ENCODE data around the gene ENOX2.
"Not testable (repeated sequence)": the region's sequence is repeated elsewhere in the genome, so short reads cannot be mapped to it uniquely, and the experiment has no call there.

The ENOX2 gene

DNA sequence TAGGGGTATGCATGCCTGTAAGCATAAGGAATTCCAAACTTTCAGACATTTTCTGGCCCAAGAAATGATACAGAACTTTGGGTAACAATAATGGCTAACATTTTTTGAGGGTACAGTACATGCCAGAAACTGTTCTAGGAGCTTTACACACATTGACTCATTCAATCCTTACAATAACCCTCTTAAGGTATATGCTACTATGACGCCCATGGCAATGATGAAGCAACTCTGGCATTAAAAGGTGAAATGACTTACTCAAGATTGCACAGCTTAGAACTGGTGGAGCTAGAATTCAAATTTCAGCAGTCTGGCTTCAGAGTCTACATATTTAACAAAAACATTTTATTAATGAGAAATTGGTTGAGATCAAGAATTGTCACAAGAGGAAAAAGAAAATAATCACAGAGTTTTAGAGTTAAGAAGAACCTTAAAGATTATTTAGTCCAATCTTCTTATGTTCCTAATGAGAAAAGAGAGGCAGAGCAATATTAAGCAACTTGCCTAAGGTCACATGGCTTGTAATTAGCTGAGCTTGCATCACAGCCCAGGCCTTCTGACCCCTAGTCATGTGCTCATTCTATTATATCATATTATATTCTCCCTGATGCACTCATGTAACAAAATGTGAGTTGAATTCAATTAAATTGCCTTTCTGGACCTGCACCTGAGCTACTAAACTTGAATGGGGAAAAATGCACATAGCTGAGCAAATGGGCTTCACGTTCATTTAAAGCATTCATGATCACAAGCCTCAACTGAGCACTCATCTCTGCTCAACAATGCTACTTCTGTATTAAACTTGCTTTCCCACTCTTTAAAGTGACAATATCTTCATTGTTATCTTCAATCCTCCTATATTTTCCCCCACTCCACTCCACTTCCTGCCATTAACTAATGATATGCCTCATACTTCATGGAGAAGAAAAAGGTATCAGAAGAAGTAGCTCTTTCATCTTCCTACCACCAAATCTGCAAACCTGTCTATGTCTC, 73.2 kb downstream of the ENOX2 start:
- DNase-seq (ENCODE audit: low read depth, low spot score) = peak; percentile 43
- peak overlapping the region; percentile 88 for H3K27ac ChIP-seq

GRCh38 chrX:130828641-130829040, 74.4 kb downstream of the ENOX2 start:
- H3K27ac ChIP-seq = peak overlapping the region; percentile 88

GRCh38 chrX:130827648-130828047, 75.4 kb downstream of the ENOX2 start:
- DNase-seq (ENCODE audit: low read depth, low spot score) = no peak
- H3K27ac ChIP-seq = no peak overlapping the region

More at GRCh38 chrX:130828641-130829040, 74.4 kb downstream of the ENOX2 start:
- no peak for DNase-seq (ENCODE audit: low read depth, low spot score)

GRCh38 chrX:130826249-130826648, 76.8 kb downstream of the ENOX2 start:
- no peak for DNase-seq (ENCODE audit: low read depth, low spot score)
- no peak overlapping the region for H3K27ac ChIP-seq

GRCh38 chrX:130825525-130825924, 77.5 kb downstream of the ENOX2 start:
- no peak for DNase-seq (ENCODE audit: low read depth, low spot score)
- no peak overlapping the region for H3K27ac ChIP-seq

GRCh38 chrX:130819367-130819766, 83.6 kb downstream of the ENOX2 start:
- not testable (repeated sequence) for DNase-seq (ENCODE audit: low read depth, low spot score); H3K27ac ChIP-seq

- not testable (repeated sequence) for H3K27ac ChIP-seq; DNase-seq (ENCODE audit: low read depth, low spot score)
Observed at GRCh38 chrX:130813932-130814331, 89.1 kb downstream of the ENOX2 start.

DNA sequence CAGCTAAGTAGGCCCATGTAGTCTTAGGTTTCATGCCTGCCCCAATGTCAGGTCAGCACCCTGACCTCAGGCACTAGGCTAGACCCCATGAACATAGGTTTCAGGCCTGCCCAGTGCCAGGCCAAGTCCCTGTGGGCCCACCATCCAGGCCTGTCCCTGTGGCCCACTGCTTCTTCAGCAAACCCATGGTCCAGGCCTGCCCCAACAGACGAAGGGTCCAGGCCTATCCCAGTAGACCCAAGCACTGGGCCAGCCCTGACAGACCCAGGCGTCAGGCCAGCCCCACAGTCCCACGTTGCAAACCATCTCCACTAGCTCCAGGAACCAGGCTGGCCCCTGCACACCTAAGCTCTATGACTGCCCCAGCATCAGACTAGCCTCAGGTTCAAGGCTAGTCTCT, 92.4 kb downstream of the ENOX2 start:
- H3K27ac ChIP-seq = no peak overlapping the region

GRCh38 chrX:130805903-130806302, 97.1 kb downstream of the ENOX2 start:
- H3K27ac ChIP-seq = peak overlapping the region; percentile 10
- peak; percentile 5 for DNase-seq (ENCODE audit: low read depth, low spot score)

More for the DNA sequence above, 92.4 kb downstream of the ENOX2 start:
- DNase-seq (ENCODE audit: low read depth, low spot score) = no peak

- no peak for DNase-seq (ENCODE audit: low read depth, low spot score)
- no peak overlapping the region for H3K27ac ChIP-seq
Observed at GRCh38 chrX:130803537-130803936, 99.5 kb downstream of the ENOX2 start.

DNA sequence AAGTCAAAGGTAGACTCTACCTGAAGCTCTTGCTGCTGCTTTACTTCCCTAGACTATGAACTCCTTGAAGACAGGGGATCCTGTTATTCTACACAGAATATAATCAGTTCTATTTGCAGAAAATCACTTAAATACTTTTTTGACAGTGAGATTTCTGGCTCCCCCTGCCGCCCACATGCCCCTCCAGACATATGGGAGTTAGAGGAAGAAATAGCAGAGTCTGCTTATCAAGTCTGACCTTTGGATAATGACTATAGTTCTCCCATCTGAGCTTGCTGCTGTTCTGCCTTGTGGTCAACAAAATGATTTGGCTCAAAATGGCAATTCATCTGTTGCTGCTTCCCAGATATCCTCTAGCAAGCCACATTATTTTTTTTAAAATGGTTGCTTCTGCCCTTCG, 101.1 kb downstream of the ENOX2 start:
- H3K27ac ChIP-seq = no peak overlapping the region
- no peak for DNase-seq (ENCODE audit: low read depth, low spot score)

DNA sequence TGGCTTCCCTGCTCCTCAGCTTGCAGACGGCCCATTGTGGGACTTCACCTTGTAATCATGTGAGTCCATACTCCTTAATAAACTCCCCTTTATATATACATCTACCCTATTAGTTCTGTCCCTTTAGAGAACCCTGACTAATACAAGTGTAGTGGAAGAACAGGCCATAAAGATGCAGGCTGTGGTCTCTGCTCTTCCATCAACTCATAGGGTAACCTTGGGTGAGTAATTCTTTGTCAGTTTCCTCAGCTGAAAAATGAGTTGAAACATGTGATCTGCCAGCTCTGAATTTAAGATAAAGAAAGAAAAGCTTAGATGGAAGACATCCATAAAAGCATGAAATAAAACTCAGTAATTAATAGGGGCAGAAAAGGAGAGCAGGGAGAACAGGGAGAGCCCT, 103.6 kb downstream of the ENOX2 start:
- no peak for DNase-seq (ENCODE audit: low read depth, low spot score)

GRCh38 chrX:130793975-130794374, 109.0 kb downstream of the ENOX2 start:
- DNase-seq (ENCODE audit: low read depth, low spot score) = no peak
- no peak overlapping the region for H3K27ac ChIP-seq

More for the DNA sequence above, 103.6 kb downstream of the ENOX2 start:
- peak overlapping the region; percentile 26 for H3K27ac ChIP-seq

DNA sequence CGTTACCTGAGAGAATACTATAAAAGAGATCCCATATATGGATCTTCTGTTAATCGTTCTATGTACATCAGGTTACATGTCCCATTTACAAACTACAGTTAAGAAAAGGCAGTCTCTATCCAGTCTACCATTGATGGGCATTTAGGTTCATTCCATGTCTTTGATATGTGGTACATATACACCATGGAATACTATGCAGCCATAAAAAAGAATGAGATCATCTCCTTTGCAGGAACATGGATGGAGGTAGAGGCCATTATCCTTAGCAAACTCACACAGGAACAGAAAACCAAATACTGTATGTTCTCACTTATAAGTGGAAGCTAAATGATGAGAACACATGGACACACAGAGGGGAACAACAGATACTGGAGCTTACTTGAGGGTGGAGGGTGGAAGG, 111.1 kb downstream of the ENOX2 start:
- not testable (repeated sequence) for H3K27ac ChIP-seq; DNase-seq (ENCODE audit: low read depth, low spot score)

GRCh38 chrX:130789793-130790192, 113.2 kb downstream of the ENOX2 start:
- no peak for DNase-seq (ENCODE audit: low read depth, low spot score)
- no peak overlapping the region for H3K27ac ChIP-seq

- no peak for DNase-seq (ENCODE audit: low read depth, low spot score)
- no peak overlapping the region for H3K27ac ChIP-seq
Observed at GRCh38 chrX:130788786-130789581, 114.0 kb downstream of the ENOX2 start.

GRCh38 chrX:130786030-130786429, 117.0 kb downstream of the ENOX2 start:
- DNase-seq (ENCODE audit: low read depth, low spot score) = no peak
- no peak overlapping the region for H3K27ac ChIP-seq

GRCh38 chrX:130778773-130779172, 124.2 kb downstream of the ENOX2 start:
- no peak overlapping the region for H3K27ac ChIP-seq
- no peak for DNase-seq (ENCODE audit: low read depth, low spot score)

DNA sequence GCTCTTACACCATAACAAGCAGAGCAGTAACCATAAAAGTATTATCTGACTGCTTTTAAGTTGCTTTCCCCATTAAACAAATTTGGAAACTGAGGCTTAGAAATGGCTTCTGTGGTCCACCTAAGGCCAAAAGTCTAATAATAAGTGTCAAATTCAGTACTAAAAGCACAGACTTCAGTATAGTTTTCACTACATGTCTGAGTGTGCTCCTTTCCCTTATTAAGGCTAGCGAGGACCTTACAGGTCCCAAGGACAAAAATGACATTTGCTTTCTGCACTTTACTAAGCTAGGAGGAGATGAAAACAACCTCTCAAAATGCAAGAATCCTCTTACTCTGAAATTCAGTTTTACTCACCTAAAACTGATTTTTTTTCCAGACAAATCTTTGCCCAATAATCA, 127.2 kb downstream of the ENOX2 start:
- DNase-seq (ENCODE audit: low read depth, low spot score) = no peak
- H3K27ac ChIP-seq = no peak overlapping the region

- H3K27ac ChIP-seq = peak overlapping the region; percentile 43
Observed at GRCh38 chrX:130772776-130773143, 130.2 kb downstream of the ENOX2 start.

More at GRCh38 chrX:130772776-130773143, 130.2 kb downstream of the ENOX2 start:
- no peak for DNase-seq (ENCODE audit: low read depth, low spot score)

All from epithelial cell of prostate (primary cell).